HG02588 (cell line): ENCODE data around the gene ADORA1.

Experiments used
- ATAC-seq: cut with Tn5 transposase; IDR thresholded peaks from one replicate; pipeline ENCODE4 v1.9.1; 2021; ENCODE audit warnings: mild to moderate bottlenecking, moderate library complexity; ENCODE audit not compliant: unreplicated experiment

The ADORA1 gene

GRCh38 chr1:203210350-203210749, 82.8 kb downstream of the ADORA1 start:
- ATAC-seq = no peak

GRCh38 chr1:203210988-203211387, 83.5 kb downstream of the ADORA1 start:
- no peak for ATAC-seq

GRCh38 chr1:203211812-203212211, 84.3 kb downstream of the ADORA1 start:
- ATAC-seq = no peak

- ATAC-seq = no peak
Observed at GRCh38 chr1:203213126-203213525, 85.6 kb downstream of the ADORA1 start.

DNA sequence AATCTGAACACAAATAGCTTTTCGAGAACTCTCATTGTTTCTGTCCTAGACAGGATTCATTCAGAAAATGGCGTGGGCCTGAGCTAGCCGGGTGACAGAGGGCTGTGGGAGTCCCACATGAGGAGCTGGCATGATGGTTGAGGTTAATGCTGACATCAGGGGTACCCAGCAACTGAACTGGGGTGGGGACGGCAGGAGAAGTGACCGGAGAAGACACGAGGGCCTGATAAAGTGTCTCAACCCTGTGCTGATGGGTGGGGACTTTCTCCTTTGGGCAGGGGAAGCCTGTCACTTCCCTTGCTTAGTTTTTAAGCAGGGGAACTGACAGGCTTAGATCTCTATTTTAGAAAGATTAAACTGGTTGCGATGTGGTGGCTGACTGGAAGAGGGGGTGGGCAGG, 87.3 kb downstream of the ADORA1 start:
- ATAC-seq = no peak

- ATAC-seq = no peak
Observed at GRCh38 chr1:203215573-203215972, 88.0 kb downstream of the ADORA1 start.

DNA sequence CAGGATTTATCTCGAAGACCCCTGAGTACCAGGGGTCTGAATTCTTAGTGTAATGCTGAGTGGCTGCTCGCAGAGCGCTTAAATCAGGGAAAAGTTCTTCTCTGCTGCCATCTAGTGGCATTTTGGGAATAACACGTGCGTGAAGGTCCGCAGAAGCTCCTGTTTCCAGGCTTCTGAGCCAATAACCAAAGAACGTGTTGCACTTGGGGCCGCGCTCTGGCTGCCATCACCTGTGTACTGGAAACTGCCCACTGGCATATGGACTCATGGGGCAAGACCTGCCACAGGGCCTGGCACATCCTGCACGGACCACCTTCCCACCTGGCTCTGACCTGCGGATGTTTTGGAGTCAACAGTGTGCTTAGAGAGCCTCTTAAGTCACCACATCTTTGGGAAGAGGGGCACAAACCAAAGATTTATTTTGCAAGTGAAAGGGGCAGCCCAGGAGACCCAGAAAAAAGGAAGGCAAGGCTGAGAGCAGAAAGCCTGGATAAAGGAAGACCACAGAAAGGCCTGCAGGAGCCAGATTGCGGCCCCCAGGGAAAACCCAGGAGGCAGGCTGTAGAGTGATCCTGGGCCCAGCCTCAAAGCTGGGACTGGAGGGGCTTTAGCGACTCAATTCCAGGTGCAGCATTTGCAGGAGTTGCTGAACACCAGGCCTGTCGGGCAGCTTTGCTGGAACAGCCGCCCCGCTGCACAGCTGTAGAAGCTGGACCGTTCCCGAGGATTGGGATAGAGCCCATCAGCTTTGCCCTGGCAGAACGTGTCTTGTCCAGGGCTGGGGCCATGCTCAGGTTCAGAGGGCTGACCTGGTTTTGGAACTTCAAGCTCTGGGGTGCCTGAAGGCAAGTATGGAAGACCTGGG, 89.0 kb downstream of the ADORA1 start:
- ATAC-seq = no peak
